ENCODE results near the gene CEP76.

- peak; percentile 87 for TF ChIP-seq CTCF (IDR thresholded peaks at IDR 0.05; ENCODE audit: poor library complexity, severe bottlenecking)
- peak; percentile 90 for TF ChIP-seq SMC3 (conservative IDR thresholded peaks at IDR 0.05; ENCODE audit: poor library complexity)
- TF ChIP-seq REST (IDR thresholded peaks at IDR 0.05; ENCODE audit: borderline replicate concordance), result no peak
- TF ChIP-seq POLR2AphosphoS5 (IDR thresholded peaks at IDR 0.05), result no peak
- TF ChIP-seq RAD21 (conservative IDR thresholded peaks at IDR 0.05), result peak; percentile 87
- no peak for TF ChIP-seq EZH2 (IDR thresholded peaks at IDR 0.05; ENCODE audit: borderline replicate concordance, insufficient read depth, low read length, poor library complexity, severe bottlenecking)
- TF ChIP-seq MXI1 (conservative IDR thresholded peaks at IDR 0.05; ENCODE audit: poor library complexity, severe bottlenecking), result no peak
- TF ChIP-seq EP300 (conservative IDR thresholded peaks at IDR 0.05; ENCODE audit: poor library complexity, severe bottlenecking), result no peak
- no peak for TF ChIP-seq TAF1 (IDR thresholded peaks at IDR 0.05; ENCODE audit: low read depth)
Observed at GRCh38 chr18:12659904-12660605, 42.5 kb downstream of the CEP76 start.

Data from neural cell (in vitro differentiated cells).